GM23338 (cell line): ENCODE results near the gene EMP2.

Source experiments
- CREB1 ChIP-seq: fragments of 250-450 bp; sonication (Bioruptor Pico); IDR thresholded peaks from 2 replicates; pipeline ENCODE4 v1.5.0; 2020; ENCODE audit warnings: low read depth, mild to moderate bottlenecking, moderate library complexity
- EZH2 ChIP-seq: fragments of 200-600 bp; sonication (generic); IDR thresholded peaks from one replicate; pipeline ENCODE4 v1.8.0; 2017; ENCODE audit warnings: antibody characterized with exemption, mild to moderate bottlenecking, low read depth; ENCODE audit not compliant: unreplicated experiment
- JUNB ChIP-seq: IDR thresholded peaks from one replicate; pipeline ENCODE4 v1.6.1; 2016; ENCODE audit warnings: antibody characterized with exemption; ENCODE audit not compliant: unreplicated experiment
- POLR2AphosphoS5 ChIP-seq: IDR thresholded peaks from 2 replicates; pipeline ENCODE4 v1.6.1; 2016; ENCODE audit warnings: antibody characterized with exemption, low read depth
- TF ChIP-seq, protein P1 (sequence below), 2 experiments: fragments of 200-600 bp in 1 of 2; sonication (generic) in 1 of 2; conservative IDR thresholded peaks; 2 replicates each; pipeline versions ENCODE4 v1.5.1 to v1.6.1; 2016 to 2017; ENCODE audit warnings: antibody characterized with exemption in 2 of 2, low read depth in 2 of 2, mild to moderate bottlenecking in 2 of 2, moderate library complexity in 1 of 2
- TF ChIP-seq, protein P2 (sequence below): IDR thresholded peaks from one replicate; pipeline ENCODE4 v1.6.1; 2018; ENCODE audit warnings: antibody characterized with exemption; ENCODE audit not compliant: unreplicated experiment

DNA sequence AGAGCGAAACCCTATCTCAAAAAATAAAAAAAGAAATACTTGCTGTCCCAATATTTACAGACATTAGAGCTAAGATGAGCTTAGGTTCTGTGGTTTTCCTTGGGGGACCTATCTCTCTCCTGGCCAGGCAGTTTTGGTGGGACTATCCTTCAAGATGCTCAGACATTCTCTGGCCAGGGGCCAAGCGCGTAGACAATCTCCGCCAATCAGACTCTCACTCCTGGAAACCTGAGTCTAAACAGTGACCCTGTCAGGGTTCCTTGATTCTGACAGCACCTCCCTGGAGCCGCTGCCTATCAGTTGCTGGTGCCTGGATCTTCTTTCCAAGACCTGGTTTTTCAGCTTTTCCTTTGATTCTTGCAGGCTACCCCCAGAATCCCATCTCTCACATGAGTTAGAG is 45.6 kb downstream of the EMP2 start:
- TF ChIP-seq, protein P1, sequence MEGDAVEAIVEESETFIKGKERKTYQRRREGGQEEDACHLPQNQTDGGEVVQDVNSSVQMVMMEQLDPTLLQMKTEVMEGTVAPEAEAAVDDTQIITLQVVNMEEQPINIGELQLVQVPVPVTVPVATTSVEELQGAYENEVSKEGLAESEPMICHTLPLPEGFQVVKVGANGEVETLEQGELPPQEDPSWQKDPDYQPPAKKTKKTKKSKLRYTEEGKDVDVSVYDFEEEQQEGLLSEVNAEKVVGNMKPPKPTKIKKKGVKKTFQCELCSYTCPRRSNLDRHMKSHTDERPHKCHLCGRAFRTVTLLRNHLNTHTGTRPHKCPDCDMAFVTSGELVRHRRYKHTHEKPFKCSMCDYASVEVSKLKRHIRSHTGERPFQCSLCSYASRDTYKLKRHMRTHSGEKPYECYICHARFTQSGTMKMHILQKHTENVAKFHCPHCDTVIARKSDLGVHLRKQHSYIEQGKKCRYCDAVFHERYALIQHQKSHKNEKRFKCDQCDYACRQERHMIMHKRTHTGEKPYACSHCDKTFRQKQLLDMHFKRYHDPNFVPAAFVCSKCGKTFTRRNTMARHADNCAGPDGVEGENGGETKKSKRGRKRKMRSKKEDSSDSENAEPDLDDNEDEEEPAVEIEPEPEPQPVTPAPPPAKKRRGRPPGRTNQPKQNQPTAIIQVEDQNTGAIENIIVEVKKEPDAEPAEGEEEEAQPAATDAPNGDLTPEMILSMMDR (conservative IDR thresholded peaks at IDR 0.05; ENCODE audit: low read depth in 2 of 2), result no peak
- TF ChIP-seq EZH2, result no peak
- TF ChIP-seq JUNB, result no peak
- no peak for TF ChIP-seq POLR2AphosphoS5
- TF ChIP-seq, protein P2, sequence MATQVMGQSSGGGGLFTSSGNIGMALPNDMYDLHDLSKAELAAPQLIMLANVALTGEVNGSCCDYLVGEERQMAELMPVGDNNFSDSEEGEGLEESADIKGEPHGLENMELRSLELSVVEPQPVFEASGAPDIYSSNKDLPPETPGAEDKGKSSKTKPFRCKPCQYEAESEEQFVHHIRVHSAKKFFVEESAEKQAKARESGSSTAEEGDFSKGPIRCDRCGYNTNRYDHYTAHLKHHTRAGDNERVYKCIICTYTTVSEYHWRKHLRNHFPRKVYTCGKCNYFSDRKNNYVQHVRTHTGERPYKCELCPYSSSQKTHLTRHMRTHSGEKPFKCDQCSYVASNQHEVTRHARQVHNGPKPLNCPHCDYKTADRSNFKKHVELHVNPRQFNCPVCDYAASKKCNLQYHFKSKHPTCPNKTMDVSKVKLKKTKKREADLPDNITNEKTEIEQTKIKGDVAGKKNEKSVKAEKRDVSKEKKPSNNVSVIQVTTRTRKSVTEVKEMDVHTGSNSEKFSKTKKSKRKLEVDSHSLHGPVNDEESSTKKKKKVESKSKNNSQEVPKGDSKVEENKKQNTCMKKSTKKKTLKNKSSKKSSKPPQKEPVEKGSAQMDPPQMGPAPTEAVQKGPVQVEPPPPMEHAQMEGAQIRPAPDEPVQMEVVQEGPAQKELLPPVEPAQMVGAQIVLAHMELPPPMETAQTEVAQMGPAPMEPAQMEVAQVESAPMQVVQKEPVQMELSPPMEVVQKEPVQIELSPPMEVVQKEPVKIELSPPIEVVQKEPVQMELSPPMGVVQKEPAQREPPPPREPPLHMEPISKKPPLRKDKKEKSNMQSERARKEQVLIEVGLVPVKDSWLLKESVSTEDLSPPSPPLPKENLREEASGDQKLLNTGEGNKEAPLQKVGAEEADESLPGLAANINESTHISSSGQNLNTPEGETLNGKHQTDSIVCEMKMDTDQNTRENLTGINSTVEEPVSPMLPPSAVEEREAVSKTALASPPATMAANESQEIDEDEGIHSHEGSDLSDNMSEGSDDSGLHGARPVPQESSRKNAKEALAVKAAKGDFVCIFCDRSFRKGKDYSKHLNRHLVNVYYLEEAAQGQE, result no peak
- no peak for TF ChIP-seq CREB1 (CRISPR knock-in tag)
